C4-2B (cell line): ENCODE measurements around the gene NXPE3.

Source experiments
- H3K27ac ChIP-seq: fragments of 450-650 bp; 2 replicates; pipeline ENCODE4 v1.5.1; 2017
- ZFX ChIP-seq: fragments of 450-650 bp; IDR thresholded peaks from 2 replicates; pipeline ENCODE4 v1.6.1; 2017
- TF ChIP-seq, protein P1 (sequence below): fragments of 450-650 bp; conservative IDR thresholded peaks from 2 replicates; pipeline ENCODE4 v1.5.1; 2017; ENCODE audit warnings: mild to moderate bottlenecking

The NXPE3 gene

DNA sequence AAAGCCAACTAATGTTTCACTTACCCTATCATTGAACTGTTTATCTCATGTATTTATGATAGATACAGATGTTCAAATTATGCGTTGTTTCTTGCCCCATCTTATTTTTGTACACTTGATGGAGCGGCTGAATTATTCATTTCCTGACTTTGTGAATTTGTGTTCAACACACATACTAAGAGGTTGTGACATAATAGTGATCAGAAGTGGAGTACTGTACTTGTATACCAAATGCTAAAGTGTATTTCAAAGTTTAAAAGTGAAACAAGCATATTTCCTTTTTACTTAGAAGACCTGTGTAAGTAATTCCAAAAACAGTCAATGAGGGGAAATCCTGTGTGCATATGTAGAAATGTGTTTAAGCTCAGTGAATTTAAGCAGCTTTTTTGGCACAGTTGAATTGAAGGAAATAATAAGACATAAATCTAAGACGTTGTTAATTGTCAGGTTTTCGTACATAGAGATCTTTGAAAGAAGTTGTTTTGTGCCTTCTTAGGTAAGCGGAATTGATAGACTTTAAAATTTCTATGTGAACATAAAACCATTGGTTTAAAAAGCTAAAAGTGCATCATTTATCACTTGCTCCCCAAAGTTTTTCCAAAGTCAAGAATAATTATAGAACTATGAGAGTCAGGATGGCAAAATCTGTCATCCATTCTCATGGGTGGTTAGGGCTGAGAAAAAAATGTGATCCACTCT is 72.2 kb downstream of the NXPE3 start:
- H3K27ac ChIP-seq, result no peak overlapping the region
- no peak for TF ChIP-seq ZFX
- TF ChIP-seq, protein P1, sequence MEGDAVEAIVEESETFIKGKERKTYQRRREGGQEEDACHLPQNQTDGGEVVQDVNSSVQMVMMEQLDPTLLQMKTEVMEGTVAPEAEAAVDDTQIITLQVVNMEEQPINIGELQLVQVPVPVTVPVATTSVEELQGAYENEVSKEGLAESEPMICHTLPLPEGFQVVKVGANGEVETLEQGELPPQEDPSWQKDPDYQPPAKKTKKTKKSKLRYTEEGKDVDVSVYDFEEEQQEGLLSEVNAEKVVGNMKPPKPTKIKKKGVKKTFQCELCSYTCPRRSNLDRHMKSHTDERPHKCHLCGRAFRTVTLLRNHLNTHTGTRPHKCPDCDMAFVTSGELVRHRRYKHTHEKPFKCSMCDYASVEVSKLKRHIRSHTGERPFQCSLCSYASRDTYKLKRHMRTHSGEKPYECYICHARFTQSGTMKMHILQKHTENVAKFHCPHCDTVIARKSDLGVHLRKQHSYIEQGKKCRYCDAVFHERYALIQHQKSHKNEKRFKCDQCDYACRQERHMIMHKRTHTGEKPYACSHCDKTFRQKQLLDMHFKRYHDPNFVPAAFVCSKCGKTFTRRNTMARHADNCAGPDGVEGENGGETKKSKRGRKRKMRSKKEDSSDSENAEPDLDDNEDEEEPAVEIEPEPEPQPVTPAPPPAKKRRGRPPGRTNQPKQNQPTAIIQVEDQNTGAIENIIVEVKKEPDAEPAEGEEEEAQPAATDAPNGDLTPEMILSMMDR, result no peak

DNA sequence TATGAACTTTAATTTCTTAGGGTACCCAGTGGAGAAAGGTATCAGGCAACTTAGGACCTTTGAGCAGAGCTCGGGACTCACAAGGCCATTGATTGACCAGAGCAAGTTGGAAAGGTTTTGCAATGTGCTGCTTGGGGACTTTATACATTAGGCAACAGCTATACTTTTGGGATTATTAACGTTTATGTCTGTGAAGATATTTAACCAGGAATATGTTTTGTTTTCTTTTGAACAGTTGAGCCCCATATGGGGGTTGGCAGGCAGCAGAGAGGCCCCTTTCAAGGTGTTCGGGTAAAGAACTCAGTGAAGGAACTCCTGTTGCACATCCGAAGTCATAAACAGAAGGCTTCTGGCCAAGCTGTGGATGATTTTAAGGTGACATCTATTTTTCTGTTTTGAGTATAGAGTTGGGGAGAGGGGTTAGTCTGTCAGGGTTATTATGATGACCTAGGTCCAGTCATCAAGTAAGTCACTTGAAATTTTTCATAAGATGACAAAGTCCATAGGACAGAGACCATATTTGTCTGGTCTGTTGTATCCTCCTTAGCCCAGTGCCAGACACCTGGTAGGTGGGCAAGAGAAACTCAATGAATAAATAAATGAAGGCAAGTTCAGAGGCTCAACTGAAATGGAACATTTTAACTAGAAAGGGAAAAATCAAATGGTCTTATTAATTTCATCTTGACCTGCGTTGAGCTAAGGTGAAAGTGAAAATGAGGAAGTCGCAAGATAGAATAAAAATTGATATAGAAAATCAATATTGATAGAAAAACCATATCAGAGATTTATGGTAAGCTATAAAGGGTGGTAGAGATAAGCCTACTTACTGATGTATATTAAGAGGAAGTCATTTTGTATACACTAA is 73.1 kb downstream of the NXPE3 start:
- no peak for TF ChIP-seq ZFX
- TF ChIP-seq, protein P1, result no peak
- no peak overlapping the region for H3K27ac ChIP-seq

DNA sequence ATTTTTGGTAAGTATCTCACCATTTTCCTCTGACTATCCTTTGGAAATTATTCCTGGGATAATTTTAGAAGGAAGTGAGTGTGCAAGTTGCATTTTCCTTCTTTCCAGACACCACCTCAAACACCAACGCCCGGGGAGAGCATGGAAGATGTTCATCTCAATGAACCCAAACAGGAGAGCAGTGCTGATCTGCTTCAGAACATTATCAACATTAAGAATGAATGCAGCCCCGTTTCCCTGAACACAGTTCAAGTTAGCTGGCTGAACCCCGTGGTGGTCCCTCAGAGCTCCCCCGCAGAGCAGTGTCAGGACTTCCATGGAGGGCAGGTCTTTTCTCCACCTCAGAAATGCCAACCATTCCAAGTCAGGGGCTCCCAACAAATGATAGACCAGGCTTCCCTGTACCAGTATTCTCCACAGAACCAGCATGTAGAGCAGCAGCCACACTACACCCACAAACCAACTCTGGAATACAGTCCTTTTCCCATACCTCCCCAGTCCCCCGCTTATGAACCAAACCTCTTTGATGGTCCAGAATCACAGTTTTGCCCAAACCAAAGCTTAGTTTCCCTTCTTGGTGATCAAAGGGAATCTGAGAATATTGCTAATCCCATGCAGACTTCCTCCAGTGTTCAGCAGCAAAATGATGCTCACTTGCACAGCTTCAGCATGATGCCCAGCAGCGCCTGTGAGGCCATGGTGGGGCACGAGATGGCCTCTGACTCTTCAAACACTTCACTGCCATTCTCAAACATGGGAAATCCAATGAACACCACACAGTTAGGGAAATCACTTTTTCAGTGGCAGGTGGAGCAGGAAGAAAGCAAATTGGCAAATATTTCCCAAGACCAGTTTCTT is 74.2 kb downstream of the NXPE3 start:
- TF ChIP-seq ZFX, result no peak
- TF ChIP-seq, protein P1, result no peak
- no peak overlapping the region for H3K27ac ChIP-seq

DNA sequence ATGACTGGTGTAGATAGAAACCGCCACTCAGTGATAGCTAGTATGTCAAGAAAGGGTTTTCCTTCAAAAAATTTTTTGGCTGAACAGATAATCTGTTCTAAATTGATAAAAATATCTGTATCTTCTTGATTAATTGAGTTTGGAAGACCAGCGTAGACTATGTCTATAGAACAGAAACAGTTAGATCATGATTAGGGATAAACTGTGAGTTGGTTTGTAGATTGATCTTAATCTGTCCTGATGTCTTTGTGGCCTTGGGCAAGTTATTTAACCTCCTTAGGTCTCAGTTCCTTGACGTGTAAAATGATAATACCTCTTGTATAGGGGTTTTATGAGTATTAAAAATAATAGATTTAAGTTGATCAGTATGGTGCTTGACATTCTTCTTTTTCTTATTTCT is 75.0 kb downstream of the NXPE3 start:
- no peak overlapping the region for H3K27ac ChIP-seq
- TF ChIP-seq, protein P1, result no peak
- TF ChIP-seq ZFX, result no peak

DNA sequence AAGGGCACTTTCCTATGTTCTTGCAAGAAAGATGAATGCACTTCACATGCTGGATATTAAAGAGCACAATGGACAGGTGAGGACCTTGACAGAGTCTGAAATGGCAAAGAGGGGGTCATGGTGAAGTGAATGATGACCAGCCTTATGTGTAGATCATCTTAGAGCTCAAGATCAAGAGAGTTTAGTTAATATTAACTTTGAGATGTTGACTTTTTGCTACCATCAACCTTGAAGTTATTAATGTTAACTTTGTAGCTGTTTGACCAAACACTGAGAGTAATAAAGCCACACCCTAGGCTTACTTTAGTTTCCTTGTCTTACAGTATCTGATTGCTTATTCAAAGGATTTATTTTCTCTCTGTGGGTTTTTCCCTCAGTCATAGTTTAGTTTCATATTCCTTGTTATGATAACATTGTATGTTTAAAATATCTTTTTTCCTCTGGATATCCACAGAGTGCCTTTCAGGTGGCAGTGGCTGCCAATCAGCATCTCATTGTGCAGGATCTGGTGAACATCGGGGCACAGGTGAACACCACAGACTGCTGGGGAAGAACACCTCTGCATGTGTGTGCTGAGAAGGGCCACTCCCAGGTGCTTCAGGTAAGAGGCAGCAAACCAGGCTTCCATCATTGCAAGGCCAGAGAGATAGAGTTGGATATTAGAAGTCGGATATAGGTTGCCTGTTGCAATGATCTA is 75.7 kb downstream of the NXPE3 start:
- TF ChIP-seq, protein P1, result no peak
- TF ChIP-seq ZFX, result no peak
- H3K27ac ChIP-seq, result no peak overlapping the region

DNA sequence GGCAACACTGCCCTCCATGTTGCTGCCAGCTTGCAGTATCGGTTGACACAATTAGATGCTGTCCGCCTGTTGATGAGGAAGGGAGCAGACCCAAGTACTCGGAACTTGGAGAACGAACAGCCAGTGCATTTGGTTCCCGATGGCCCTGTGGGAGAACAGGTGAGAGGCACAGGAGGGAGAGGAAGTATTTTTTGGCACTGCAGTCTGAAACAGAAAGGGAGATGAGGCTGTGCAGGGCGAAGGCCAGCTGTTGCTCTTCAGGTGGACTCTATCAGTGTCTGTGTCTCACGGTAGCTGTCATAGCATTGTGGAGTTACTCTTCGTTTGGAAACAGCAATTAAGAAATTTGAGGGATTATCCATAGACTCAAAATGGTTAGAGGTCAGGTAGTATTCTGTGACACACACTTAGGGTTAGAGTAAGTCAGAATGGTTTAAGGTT is 78.3 kb downstream of the NXPE3 start:
- no peak for TF ChIP-seq ZFX
- TF ChIP-seq, protein P1, result no peak
- no peak overlapping the region for H3K27ac ChIP-seq
